ENCODE data around the gene NKAPD1.

DNA sequence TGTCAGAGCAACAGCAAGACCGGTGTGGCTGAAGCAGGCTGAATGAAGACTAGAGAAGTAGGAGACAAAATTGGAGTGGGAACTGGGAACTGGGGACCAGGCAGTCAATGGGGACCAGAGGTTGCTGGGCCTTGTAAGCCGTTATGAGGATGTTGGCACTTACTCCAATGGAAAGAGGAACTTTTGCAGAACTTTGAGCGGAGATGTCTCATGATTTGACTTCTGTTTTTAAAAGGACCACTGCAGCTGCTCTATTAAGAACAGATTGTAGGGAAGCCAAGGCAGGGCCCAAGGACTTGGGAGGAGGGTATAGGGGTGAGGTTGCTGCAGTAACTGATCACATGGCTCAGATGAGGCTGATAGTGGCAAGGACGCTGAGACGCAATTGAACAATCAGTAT lies 55.6 kb downstream of the NKAPD1 start:
- TF ChIP-seq ESRRA (IDR thresholded peaks at IDR 0.05; ENCODE audit: low read length) = no peak
- TF ChIP-seq FOXM1 (IDR thresholded peaks at IDR 0.05; ENCODE audit: low read depth, low read length) = no peak
- TF ChIP-seq, protein P1, sequence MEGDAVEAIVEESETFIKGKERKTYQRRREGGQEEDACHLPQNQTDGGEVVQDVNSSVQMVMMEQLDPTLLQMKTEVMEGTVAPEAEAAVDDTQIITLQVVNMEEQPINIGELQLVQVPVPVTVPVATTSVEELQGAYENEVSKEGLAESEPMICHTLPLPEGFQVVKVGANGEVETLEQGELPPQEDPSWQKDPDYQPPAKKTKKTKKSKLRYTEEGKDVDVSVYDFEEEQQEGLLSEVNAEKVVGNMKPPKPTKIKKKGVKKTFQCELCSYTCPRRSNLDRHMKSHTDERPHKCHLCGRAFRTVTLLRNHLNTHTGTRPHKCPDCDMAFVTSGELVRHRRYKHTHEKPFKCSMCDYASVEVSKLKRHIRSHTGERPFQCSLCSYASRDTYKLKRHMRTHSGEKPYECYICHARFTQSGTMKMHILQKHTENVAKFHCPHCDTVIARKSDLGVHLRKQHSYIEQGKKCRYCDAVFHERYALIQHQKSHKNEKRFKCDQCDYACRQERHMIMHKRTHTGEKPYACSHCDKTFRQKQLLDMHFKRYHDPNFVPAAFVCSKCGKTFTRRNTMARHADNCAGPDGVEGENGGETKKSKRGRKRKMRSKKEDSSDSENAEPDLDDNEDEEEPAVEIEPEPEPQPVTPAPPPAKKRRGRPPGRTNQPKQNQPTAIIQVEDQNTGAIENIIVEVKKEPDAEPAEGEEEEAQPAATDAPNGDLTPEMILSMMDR (IDR thresholded peaks at IDR 0.05 in 2 of 3, conservative IDR thresholded peaks at IDR 0.05 in 1 of 3; ENCODE audit: control insufficient read depth in 2 of 3, extremely low read depth in 1 of 3, insufficient read depth in 1 of 3, low read depth in 3 of 3, low read length in 3 of 3) = no peak

Measured in GM12878 (cell line).